Activated CD8-positive, alpha-beta memory T cell treated with anti-CD3 and anti-CD28 coated beads for 48 hours (primary cell): ENCODE results near the gene ACAA1.
"Not testable (repeated sequence)": the region's sequence is repeated elsewhere in the genome, so short reads cannot be mapped to it uniquely, and the experiment has no call there.

Source experiments
- DNase-seq, 3 experiments: peaks; one replicate each; pipeline ENCODE4 v3.0.0-alpha.2; 2020; ENCODE audit warnings: low read depth in 2 of 3, low spot score in 2 of 3

The ACAA1 gene

GRCh38 chr3:38136777-38137614 lies at the start of gene ACAA1:
ACAA1 (minus strand) TSS chr3:38137127; CDS start chr3:38137035, 92 bp downstream.
- DNase-seq: peak; percentile 72 to 96 (median 91)

- no peak for DNase-seq
These were observed 40.3 kb upstream of the ACAA1 start for GRCh38 chr3:38177181-38177580.

GRCh38 chr3:38173834-38174418 lies 37.0 kb upstream of the ACAA1 start:
- no peak for DNase-seq

- DNase-seq: no peak
These were observed 34.7 kb upstream of the ACAA1 start for GRCh38 chr3:38171622-38172021.

- no peak for DNase-seq
These were observed 33.8 kb upstream of the ACAA1 start for GRCh38 chr3:38170722-38171121.

GRCh38 chr3:38169027-38169317 lies 32.0 kb upstream of the ACAA1 start:
- DNase-seq: no peak

- no peak for DNase-seq
These were observed 31.5 kb upstream of the ACAA1 start for GRCh38 chr3:38168151-38169026.

GRCh38 chr3:38167591-38167990 lies 30.7 kb upstream of the ACAA1 start:
- DNase-seq: no peak

GRCh38 chr3:38165722-38166387 lies 28.9 kb upstream of the ACAA1 start:
- no peak for DNase-seq

- DNase-seq: peak; percentile 90 to 96 (median 91)
These were observed 28.2 kb upstream of the ACAA1 start, which contains the start of gene OXSR1 for GRCh38 chr3:38164952-38165721. OXSR1 (plus strand) TSS chr3:38165537; CDS start chr3:38165877, 340 bp downstream.

GRCh38 chr3:38164643-38164951 lies 27.7 kb upstream of the ACAA1 start:
- DNase-seq: no peak

- no peak for DNase-seq
These were observed 27.1 kb upstream of the ACAA1 start for GRCh38 chr3:38163841-38164642.

GRCh38 chr3:38163117-38163840 lies 26.4 kb upstream of the ACAA1 start:
- no peak for DNase-seq

GRCh38 chr3:38160704-38161103 lies 23.8 kb upstream of the ACAA1 start:
- not testable (repeated sequence) for DNase-seq

- DNase-seq: no peak
These were observed 21.5 kb upstream of the ACAA1 start for GRCh38 chr3:38158472-38158871.

- no peak for DNase-seq
These were observed 20.7 kb upstream of the ACAA1 start for GRCh38 chr3:38157595-38157994.

- no peak for DNase-seq
These were observed 20.2 kb upstream of the ACAA1 start for GRCh38 chr3:38157117-38157516.

- no peak for DNase-seq
These were observed 18.9 kb upstream of the ACAA1 start for GRCh38 chr3:38155825-38156224.

GRCh38 chr3:38154625-38155255 lies 17.8 kb upstream of the ACAA1 start:
- DNase-seq: no peak
